SK-N-SH treated with all-trans-retinoic acid at 6 μM for 48 hours (cell line): ENCODE results near the gene PSMC3IP.

ENCODE experiments used
- ATAC-seq: fragments of 200-7000 bp; cut with Tn5 transposase; 3 replicates; pipeline ENCODE4 v1.9.1; 2020; ENCODE audit warnings: mild to moderate bottlenecking, moderate library complexity
- ARNTL ChIP-seq: fragments of 450-650 bp; formaldehyde crosslinking; IDR thresholded peaks from 2 replicates; pipeline ENCODE4 v1.5.0; 2020; ENCODE audit warnings: low read depth, mild to moderate bottlenecking, moderate library complexity, borderline replicate concordance
- BACH2 ChIP-seq: fragments of 250-450 bp; sonication (Bioruptor Pico); IDR thresholded peaks from 2 replicates; pipeline ENCODE4 v1.9.0; 2021; ENCODE audit warnings: mild to moderate bottlenecking, borderline replicate concordance
- CREB5 ChIP-seq: fragments of 250-450 bp; sonication (Bioruptor Pico); IDR thresholded peaks from 2 replicates; pipeline ENCODE4 v1.5.1; 2020; ENCODE audit warnings: low read depth, mild to moderate bottlenecking, moderate library complexity
- CSDC2 ChIP-seq: fragments of 250-450 bp; sonication (Bioruptor Pico); IDR thresholded peaks from 2 replicates; pipeline ENCODE4 v1.5.0; 2020; ENCODE audit warnings: mild to moderate bottlenecking, moderate library complexity
- CSRNP3 ChIP-seq: fragments of 250-450 bp; sonication (Bioruptor Pico); IDR thresholded peaks from 2 replicates; pipeline ENCODE4 v1.5.1; 2021; ENCODE audit warnings: mild to moderate bottlenecking, moderate library complexity
- ESRRG ChIP-seq: fragments of 250-450 bp; sonication (Bioruptor Pico); IDR thresholded peaks from 2 replicates; pipeline ENCODE4 v1.6.1; 2021; ENCODE audit warnings: mild to moderate bottlenecking
- GLIS3 ChIP-seq: fragments of 250-450 bp; sonication (Bioruptor Pico); IDR thresholded peaks from 2 replicates; pipeline ENCODE4 v1.5.0; 2020; ENCODE audit warnings: mild to moderate bottlenecking, moderate library complexity
- ISL1 ChIP-seq: fragments of 250-450 bp; sonication (Bioruptor Pico); IDR thresholded peaks from 2 replicates; pipeline ENCODE4 v2.1.2; 2022; ENCODE audit warnings: mild to moderate bottlenecking, moderate library complexity
- OSR1 ChIP-seq: fragments of 250-450 bp; sonication (Bioruptor Pico); IDR thresholded peaks from 2 replicates; pipeline ENCODE4 v1.8.0; 2022; ENCODE audit warnings: moderate library complexity, mild to moderate bottlenecking, inconsistent platforms
- PATZ1 ChIP-seq: fragments of 250-450 bp; sonication (Bioruptor Pico); IDR thresholded peaks from 2 replicates; pipeline ENCODE4 v1.8.0; 2020; ENCODE audit warnings: mild to moderate bottlenecking, moderate library complexity, borderline replicate concordance
- PPARA ChIP-seq: fragments of 250-450 bp; sonication (Bioruptor Pico); IDR thresholded peaks from 2 replicates; pipeline ENCODE4 v1.5.0; 2020; ENCODE audit warnings: mild to moderate bottlenecking, borderline replicate concordance
- RARB ChIP-seq: fragments of 250-450 bp; sonication (Bioruptor Pico); IDR thresholded peaks from 2 replicates; pipeline ENCODE4 v1.8.0; 2021; ENCODE audit warnings: mild to moderate bottlenecking, moderate library complexity
- SNAI2 ChIP-seq: fragments of 250-450 bp; sonication (Bioruptor Pico); IDR thresholded peaks from 2 replicates; pipeline ENCODE4 v1.5.0; 2020; ENCODE audit warnings: mild to moderate bottlenecking, moderate library complexity
- TCF4 ChIP-seq: fragments of 250-450 bp; sonication (Bioruptor Pico); IDR thresholded peaks from 2 replicates; pipeline ENCODE4 v1.8.0; 2021; ENCODE audit warnings: mild to moderate bottlenecking, moderate library complexity, borderline replicate concordance
- TOX ChIP-seq: fragments of 250-450 bp; sonication (Bioruptor Pico); IDR thresholded peaks from 2 replicates; pipeline ENCODE4 v1.8.0; 2021; ENCODE audit warnings: mild to moderate bottlenecking, moderate library complexity, borderline replicate concordance
- TSHZ2 ChIP-seq: fragments of 250-450 bp; sonication (Bioruptor Pico); IDR thresholded peaks from 2 replicates; pipeline ENCODE4 v1.5.0; 2020; ENCODE audit warnings: mild to moderate bottlenecking, moderate library complexity
- ZC3H10 ChIP-seq: fragments of 250-450 bp; sonication (Bioruptor Pico); IDR thresholded peaks from 2 replicates; pipeline ENCODE4 v1.5.1; 2021; ENCODE audit warnings: mild to moderate bottlenecking, moderate library complexity
- ZFP30 ChIP-seq: fragments of 450-650 bp; formaldehyde crosslinking; IDR thresholded peaks from 2 replicates; pipeline ENCODE4 v1.5.0; 2022; ENCODE audit warnings: mild to moderate bottlenecking, moderate library complexity
- ZNF565 ChIP-seq: fragments of 450-650 bp; formaldehyde crosslinking; conservative IDR thresholded peaks from 2 replicates; pipeline ENCODE4 v1.5.0; 2020; ENCODE audit warnings: low read depth, mild to moderate bottlenecking, moderate library complexity
- ZNF70 ChIP-seq: fragments of 450-650 bp; formaldehyde crosslinking; IDR thresholded peaks from 2 replicates; pipeline ENCODE4 v1.5.0; 2020; ENCODE audit warnings: mild to moderate bottlenecking, moderate library complexity
- ZNF8 ChIP-seq: fragments of 450-650 bp; formaldehyde crosslinking; IDR thresholded peaks from 2 replicates; pipeline ENCODE4 v1.5.0; 2020; ENCODE audit warnings: mild to moderate bottlenecking, moderate library complexity

Gene PSMC3IP

GRCh38 chr17:42618442-42619150 lies 41.1 kb upstream of the PSMC3IP start:
- peak; percentile 80 for ATAC-seq

GRCh38 chr17:42617956-42618431 lies 40.5 kb upstream of the PSMC3IP start:
- peak; percentile 39 for ATAC-seq
- TF ChIP-seq CSDC2: no peak
- TF ChIP-seq RARB (CRISPR knock-in tag): no peak
- no peak for TF ChIP-seq CSRNP3
- TF ChIP-seq ZNF565 (CRISPR knock-in tag): no peak
- no peak for TF ChIP-seq ZNF8 (CRISPR knock-in tag)
- TF ChIP-seq ARNTL: no peak
- no peak for TF ChIP-seq ESRRG (CRISPR knock-in tag)
- no peak for TF ChIP-seq PPARA (CRISPR knock-in tag)
- no peak for TF ChIP-seq BACH2 (CRISPR knock-in tag)
- no peak for TF ChIP-seq ISL1 (CRISPR knock-in tag)
- no peak for TF ChIP-seq TOX (CRISPR knock-in tag)
- TF ChIP-seq CREB5: no peak
- TF ChIP-seq ZFP30 (CRISPR knock-in tag): no peak
- TF ChIP-seq TCF4: no peak
- TF ChIP-seq PATZ1 (CRISPR knock-in tag): no peak
- TF ChIP-seq SNAI2 (CRISPR knock-in tag): no peak
- TF ChIP-seq ZC3H10: no peak
- no peak for TF ChIP-seq TSHZ2 (CRISPR knock-in tag)

More at GRCh38 chr17:42618442-42619150, 41.1 kb upstream of the PSMC3IP start:
- TF ChIP-seq ZNF70 (no peak), ESRRG (CRISPR knock-in tag) (no peak), PPARA (CRISPR knock-in tag) (no peak), ZNF8 (CRISPR knock-in tag) (no peak), TCF4 (no peak), GLIS3 (no peak), CSDC2 (no peak), OSR1 (CRISPR knock-in tag) (no peak), SNAI2 (CRISPR knock-in tag) (no peak), TSHZ2 (CRISPR knock-in tag) (no peak)
